Inferior parietal cortex (tissue), 1 donor: ENCODE measurements around the gene HSPE1.
A peak's percentile ranks its signal among the peaks of the same experiment; 100 is the strongest.
"Not testable (repeated sequence)": the region's sequence is repeated elsewhere in the genome, so short reads cannot be mapped to it uniquely, and the experiment has no call there.

Experiments
- DNase-seq: peaks from one replicate; pipeline ENCODE4 v3.0.0-alpha.2; 2016; ENCODE audit errors: extremely low spot score

The HSPE1 gene

GRCh38 chr2:197498235-197498936, 1.8 kb upstream of the HSPE1 start:
- no peak for DNase-seq

- DNase-seq = peak; percentile 31
These were observed 1.1 kb upstream of the HSPE1 start for GRCh38 chr2:197498937-197499593.

- DNase-seq = peak; percentile 35
These were observed 438 bp downstream of the HSPE1 start for GRCh38 chr2:197500503-197501131.

DNA sequence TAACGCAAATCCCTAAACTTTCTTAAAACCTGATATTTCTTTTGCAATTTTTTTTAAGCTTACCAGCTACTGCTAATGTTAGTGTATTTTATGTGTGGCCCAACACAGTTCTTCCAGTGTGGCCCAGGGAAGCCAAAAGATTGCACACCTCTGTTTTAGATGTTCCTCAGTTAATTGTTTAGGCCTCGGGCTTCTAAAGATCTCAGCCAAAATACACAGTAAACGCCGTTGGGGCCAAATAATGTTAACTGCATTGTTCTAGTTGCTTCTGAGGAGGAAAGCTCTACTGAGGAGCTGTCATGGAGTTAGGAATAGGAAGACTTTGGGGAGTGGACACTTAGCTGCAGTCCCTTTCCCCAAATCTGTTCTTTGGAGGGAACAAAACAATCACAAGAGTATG, 2.0 kb downstream of the HSPE1 start:
- no peak for DNase-seq

- DNase-seq = no peak
These were observed 2.5 kb downstream of the HSPE1 start for GRCh38 chr2:197502685-197503084.

DNA sequence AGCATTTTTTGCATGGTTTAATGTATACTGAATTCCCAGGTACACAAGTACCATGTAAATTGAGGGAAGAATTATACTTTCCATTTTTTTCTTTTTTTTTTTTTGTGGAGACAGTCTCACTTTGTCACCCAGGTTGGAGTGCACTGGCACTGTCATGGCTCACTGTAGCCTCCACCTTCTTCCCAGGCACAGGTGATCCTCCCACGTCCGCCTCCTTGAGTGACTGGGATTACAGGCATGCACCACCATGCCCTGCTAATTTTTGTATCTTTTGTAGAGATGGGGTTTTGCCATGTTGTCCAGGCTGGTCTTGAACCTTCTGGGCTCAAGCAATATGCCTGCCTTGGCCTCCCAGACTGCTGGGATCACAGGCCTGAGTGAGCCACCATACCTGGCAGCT, 3.8 kb downstream of the HSPE1 start:
- no peak for DNase-seq

DNA sequence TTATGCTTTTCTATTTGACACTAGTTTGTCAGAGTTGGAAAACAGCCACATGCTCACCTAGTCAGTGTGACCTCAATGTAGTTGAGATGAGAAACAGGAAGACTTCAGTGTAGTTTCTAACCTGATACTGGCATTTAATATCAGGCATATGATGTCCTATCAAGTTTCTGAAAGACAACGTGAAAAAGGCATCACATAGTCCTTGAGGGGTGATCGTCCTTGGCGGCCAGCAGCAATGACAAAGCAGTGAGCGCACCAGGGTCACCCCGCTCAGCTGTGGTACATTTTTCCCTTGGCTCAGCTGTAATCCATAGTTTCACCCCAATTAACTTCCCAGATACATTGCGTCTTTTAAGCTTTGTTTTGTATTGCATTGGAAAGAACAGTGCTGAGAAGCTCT, 4.3 kb downstream of the HSPE1 start:
- no peak for DNase-seq

DNA sequence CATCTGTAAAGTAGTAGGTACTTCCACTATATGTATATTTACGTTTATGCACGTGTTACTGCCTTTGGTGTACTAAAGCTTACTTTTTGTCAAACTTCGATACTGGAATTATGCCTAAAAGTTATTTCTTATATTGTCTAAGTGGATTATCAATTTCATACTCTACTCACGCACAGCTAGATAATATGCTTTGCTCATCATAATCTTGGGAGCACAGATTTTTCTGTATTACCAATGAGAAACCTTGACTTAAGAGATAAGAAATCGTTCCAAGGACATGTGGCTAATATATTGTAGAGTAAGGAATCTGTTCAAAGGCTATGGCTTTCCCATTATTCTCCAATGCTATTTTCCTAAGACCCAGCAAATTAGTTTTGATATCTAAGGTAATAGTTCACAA, 6.5 kb downstream of the HSPE1 start:
- no peak for DNase-seq

- no peak for DNase-seq
These were observed 13.7 kb downstream of the HSPE1 start for GRCh38 chr2:197513915-197514314.

GRCh38 chr2:197514754-197515153, 14.6 kb downstream of the HSPE1 start:
- DNase-seq = no peak

- peak; percentile 72 for DNase-seq
These were observed 15.1 kb downstream of the HSPE1 start for GRCh38 chr2:197515315-197515738.

- peak; percentile 94 for DNase-seq
These were observed 15.7 kb downstream of the HSPE1 start, which contains the start of gene MOB4 for GRCh38 chr2:197515739-197516392. TSS of gene MOB4 (plus strand) at chr2:197516066. CDS start at chr2:197516087, 21 bp downstream.

- no peak for DNase-seq
These were observed 16.2 kb downstream of the HSPE1 start for GRCh38 chr2:197516393-197516761.

DNA sequence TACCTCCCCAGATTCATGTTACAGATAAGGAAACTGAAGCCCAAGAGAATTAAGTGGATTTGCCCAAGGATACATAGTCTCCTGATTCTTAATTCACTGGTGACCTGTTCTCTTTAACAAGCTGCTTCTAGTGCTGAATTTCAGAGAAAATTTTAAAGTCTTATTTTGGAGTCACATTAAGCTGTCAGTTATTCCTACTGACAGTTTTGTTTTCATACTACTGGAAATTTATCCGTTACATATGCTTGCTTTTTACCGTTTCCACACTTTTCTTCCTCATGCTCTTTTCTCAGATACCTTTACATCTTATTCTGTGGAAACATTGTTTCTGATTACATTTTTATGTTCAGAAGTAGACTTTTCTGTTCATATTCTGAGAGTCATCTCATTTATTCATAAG, 17.0 kb downstream of the HSPE1 start:
- no peak for DNase-seq

GRCh38 chr2:197538412-197538811, 38.2 kb downstream of the HSPE1 start:
- DNase-seq = no peak

- no peak for DNase-seq
These were observed 39.6 kb downstream of the HSPE1 start for GRCh38 chr2:197539734-197540133.

DNA sequence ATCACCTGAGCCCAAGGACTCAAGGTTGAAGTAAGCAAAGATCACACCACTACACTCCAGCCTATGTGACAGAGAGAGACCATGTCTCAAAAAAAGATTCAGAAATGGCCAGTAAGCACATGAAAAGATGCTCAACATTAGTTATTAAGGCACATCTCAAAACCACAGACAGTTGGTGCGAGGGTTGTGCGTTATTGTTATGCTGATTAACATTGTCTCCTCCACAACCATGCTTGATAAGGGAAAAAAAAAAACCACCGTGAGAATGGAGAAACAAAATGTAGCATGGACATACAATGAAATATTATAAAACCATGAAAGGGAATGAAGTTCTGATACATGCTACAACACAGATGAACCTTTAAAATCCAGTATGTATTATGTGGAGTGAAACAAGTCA, 43.0 kb downstream of the HSPE1 start:
- no peak for DNase-seq

DNA sequence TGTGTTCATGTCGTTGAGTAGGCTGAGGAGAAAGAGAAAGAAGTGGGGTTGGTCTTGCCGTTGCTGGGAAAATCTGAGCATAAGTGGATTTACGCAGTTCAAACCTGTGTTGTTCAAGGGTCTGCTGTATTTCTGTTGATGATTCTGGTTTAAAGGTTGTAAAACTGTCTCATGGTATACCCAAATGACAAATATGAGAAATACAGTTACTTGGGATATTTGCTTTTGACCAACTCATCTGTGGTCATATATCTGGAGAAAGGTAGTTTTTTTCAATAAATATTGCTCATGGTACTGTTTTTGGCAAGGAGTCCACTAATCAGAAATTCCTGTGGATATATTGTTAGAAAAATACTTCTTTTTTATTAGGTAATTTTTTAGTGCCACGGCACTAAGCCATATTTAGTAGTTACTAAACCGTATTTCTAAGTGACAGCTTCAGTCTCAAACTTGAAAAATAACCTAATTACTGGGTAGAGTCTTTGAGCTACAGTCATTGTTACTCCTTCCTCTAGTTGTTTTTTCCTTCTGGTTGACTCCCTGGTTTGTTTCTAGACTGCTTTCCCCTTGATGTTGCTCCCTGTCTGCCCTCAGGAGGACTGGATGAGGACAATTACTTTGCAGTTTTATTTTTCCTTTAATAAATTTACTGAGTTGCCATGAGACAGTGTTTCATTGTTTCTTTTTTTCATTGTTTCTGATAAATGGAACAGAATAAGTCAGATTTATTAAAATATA, 47.2 kb downstream of the HSPE1 start:
- no peak for DNase-seq

- no peak for DNase-seq
These were observed 48.4 kb downstream of the HSPE1 start for GRCh38 chr2:197548582-197548981.

DNA sequence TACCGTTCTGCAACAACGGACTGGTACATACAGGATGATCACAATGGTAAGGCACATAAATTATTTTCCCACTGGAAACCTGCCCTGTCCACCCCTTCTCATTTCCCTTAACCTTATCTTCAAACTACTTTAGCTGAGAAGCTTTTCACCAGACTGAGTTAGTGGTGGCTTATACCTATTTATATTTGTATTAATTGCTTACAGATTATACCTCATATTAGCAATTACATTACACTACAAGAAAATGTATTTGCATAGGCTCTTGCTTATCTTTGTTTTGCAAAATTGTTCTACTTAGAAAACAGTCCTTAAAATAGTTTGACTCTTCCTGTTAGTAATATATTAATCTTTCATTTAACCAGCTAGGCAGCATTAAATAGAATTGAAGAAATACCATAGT, 51.1 kb downstream of the HSPE1 start:
- not testable (repeated sequence) for DNase-seq
